Karpas-422 (cell line): ENCODE data around the gene WDR64. TPM values are rescaled to one million over a fixed set of nuclear protein-coding genes. Genes with fewer than 3 reads are reported as not detected.

Experiments used
- DNase-seq: peaks from one replicate; pipeline ENCODE4 v3.0.0-alpha.2; 2015
- H2AFZ ChIP-seq: fragments of 200-600 bp; sonication (generic); 2 replicates; pipeline ENCODE4 v1.6.1; 2014; ENCODE audit warnings: antibody characterized with exemption, low read length, mixed read lengths
- H3K27ac ChIP-seq: fragments of 200-600 bp; sonication (generic); 2 replicates; pipeline ENCODE4 v1.5.1; 2014; ENCODE audit warnings: mild to moderate bottlenecking, low read length, moderate library complexity
- H3K27me3 ChIP-seq: fragments of 200-600 bp; sonication (generic); 2 replicates; pipeline ENCODE4 v1.6.1; 2014; ENCODE audit warnings: low read length, mixed read lengths
- H3K36me3 ChIP-seq: fragments of 200-600 bp; sonication (generic); 2 replicates; pipeline ENCODE4 v1.6.1; 2014; ENCODE audit warnings: low read length, mixed read lengths; ENCODE audit not compliant: insufficient read depth
- H3K4me1 ChIP-seq: fragments of 200-600 bp; sonication (generic); 2 replicates; pipeline ENCODE4 v1.6.1; 2014; ENCODE audit warnings: mild to moderate bottlenecking, low read length, mixed read lengths
- H3K4me2 ChIP-seq: fragments of 200-600 bp; sonication (generic); 2 replicates; pipeline ENCODE4 v1.6.1; 2014; ENCODE audit warnings: low read length, low read depth, mild to moderate bottlenecking; ENCODE audit not compliant: poor library complexity, severe bottlenecking
- H3K4me3 ChIP-seq: fragments of 200-600 bp; sonication (generic); 2 replicates; pipeline ENCODE4 v1.5.1; 2014; ENCODE audit warnings: mild to moderate bottlenecking, antibody characterized with exemption, low read length, mixed read lengths
- H3K79me2 ChIP-seq: fragments of 200-600 bp; sonication (generic); 2 replicates; pipeline ENCODE4 v1.6.1; 2014; ENCODE audit warnings: mild to moderate bottlenecking, low read length, mixed read lengths
- H3K9ac ChIP-seq: fragments of 200-600 bp; sonication (generic); 2 replicates; pipeline ENCODE4 v1.6.0; 2014; ENCODE audit warnings: low read length
- H3K9me2 ChIP-seq: fragments of 200-600 bp; sonication (generic), shearing (Covaris generic); replicated peaks from 2 replicates; pipeline ENCODE4 v1.6.0; 2014; ENCODE audit warnings: mild to moderate bottlenecking, low read length, moderate library complexity; ENCODE audit not compliant: insufficient read depth
- H3K9me3 ChIP-seq: fragments of 300-700, 200-600 bp; sonication (generic); 2 replicates; pipeline ENCODE4 v1.6.1; 2014; ENCODE audit warnings: low read length, mixed read lengths
- H4K20me1 ChIP-seq: fragments of 200-600 bp; sonication (generic); 2 replicates; pipeline ENCODE4 v1.6.1; 2014; ENCODE audit warnings: mild to moderate bottlenecking, antibody characterized with exemption, low read length, low read depth; ENCODE audit not compliant: insufficient read depth
- total RNA-seq: library from RNA; depleted of rRNA; stranded (reverse); fragments of >200 nt; shearing (Covaris generic); gene quantifications from 2 replicates; pipeline ENCODE4 v1.2.3, GENCODE V29; 2014; ENCODE audit warnings: low replicate concordance

The WDR64 gene
- total RNA-seq, 1 experiment from 2014 or later: not detected

- peak overlapping the region; percentile 39; the same call in 1 of the 2 replicates for H2AFZ ChIP-seq
- peak overlapping the region; percentile 46 for H3K4me3 ChIP-seq
- H3K9me2 ChIP-seq: no peaks in the 10 kb centered on the region
- H3K36me3 ChIP-seq: no peaks in the 10 kb centered on the region
- H3K27ac ChIP-seq: peak overlapping the region; percentile 95
- H3K9ac ChIP-seq: peak overlapping the region; percentile 47
- H3K27me3 ChIP-seq: no peaks in the 10 kb centered on the region
- peak; percentile 52 for DNase-seq
- H3K4me1 ChIP-seq: peaks cover 47% of the 10 kb centered on the region
- peak overlapping the region; percentile 76 for H3K4me2 ChIP-seq
- H3K9me3 ChIP-seq: no peaks in the 10 kb centered on the region
- H4K20me1 ChIP-seq: no peaks in the 10 kb centered on the region
- H3K79me2 ChIP-seq: no peaks in the 10 kb centered on the region
These were observed 63.9 kb downstream of the WDR64 start for GRCh38 chr1:241715956-241716355.

- H3K4me1 ChIP-seq: peaks cover 47% of the 10 kb centered on the region
- H4K20me1 ChIP-seq: no peaks in the 10 kb centered on the region
- H3K27ac ChIP-seq: no peak overlapping the region
- H3K9me3 ChIP-seq: no peaks in the 10 kb centered on the region
- no peaks in the 10 kb centered on the region for H3K36me3 ChIP-seq
- DNase-seq: no peak
- H3K79me2 ChIP-seq: no peaks in the 10 kb centered on the region
- peak overlapping the region; percentile 6 for H3K4me2 ChIP-seq
- no peaks in the 10 kb centered on the region for H3K27me3 ChIP-seq
- no peak overlapping the region for H3K9ac ChIP-seq
- H3K9me2 ChIP-seq: no peaks in the 10 kb centered on the region
- H2AFZ ChIP-seq: peak overlapping the region; percentile 7
- H3K4me3 ChIP-seq: no peak overlapping the region
These were observed 65.0 kb downstream of the WDR64 start for GRCh38 chr1:241716915-241717656.

- Histone ChIP-seq H3K4me2 (no peak overlapping the region), H3K9me2 (no peaks in the 10 kb centered on the region), H3K36me3 (no peaks in the 10 kb centered on the region), H3K27me3 (no peaks in the 10 kb centered on the region), H2AFZ (no peak overlapping the region), H3K79me2 (no peaks in the 10 kb centered on the region), H3K9me3 (no peaks in the 10 kb centered on the region), H4K20me1 (no peaks in the 10 kb centered on the region), H3K4me1 (peaks cover 47% of the 10 kb centered on the region), H3K9ac (no peak overlapping the region), H3K4me3 (no peak overlapping the region), H3K27ac (no peak overlapping the region)
- DNase-seq: no peak
These were observed 65.9 kb downstream of the WDR64 start for GRCh38 chr1:241717975-241718374.

GRCh38 chr1:241721011-241721410 lies 68.9 kb downstream of the WDR64 start:
- Histone ChIP-seq H3K9me3 (no peaks in the 10 kb centered on the region), H2AFZ (no peak overlapping the region), H3K4me2 (no peak overlapping the region), H3K36me3 (no peaks in the 10 kb centered on the region), H4K20me1 (no peaks in the 10 kb centered on the region), H3K27me3 (no peaks in the 10 kb centered on the region), H3K9me2 (no peaks in the 10 kb centered on the region), H3K4me1 (peaks cover 21% of the 10 kb centered on the region), H3K27ac (no peak overlapping the region), H3K79me2 (no peaks in the 10 kb centered on the region), H3K4me3 (no peak overlapping the region), H3K9ac (no peak overlapping the region)
- DNase-seq: no peak

- no peaks in the 10 kb centered on the region for H3K9me2 ChIP-seq
- DNase-seq: no peak
- no peaks in the 10 kb centered on the region for H3K27me3 ChIP-seq
- H3K79me2 ChIP-seq: no peaks in the 10 kb centered on the region
- H2AFZ ChIP-seq: no peak overlapping the region
- peaks cover 2% of the 10 kb centered on the region for H3K4me1 ChIP-seq
- H4K20me1 ChIP-seq: no peaks in the 10 kb centered on the region
- H3K4me3 ChIP-seq: no peak overlapping the region
- H3K4me2 ChIP-seq: no peak overlapping the region
- H3K9ac ChIP-seq: no peak overlapping the region
- no peak overlapping the region for H3K27ac ChIP-seq
- H3K9me3 ChIP-seq: no peaks in the 10 kb centered on the region
- H3K36me3 ChIP-seq: no peaks in the 10 kb centered on the region
These were observed 70.9 kb downstream of the WDR64 start for GRCh38 chr1:241722947-241723346.

GRCh38 chr1:241724741-241725356 lies 72.8 kb downstream of the WDR64 start:
- no peak overlapping the region; the same call in 1 of the 2 replicates for H2AFZ ChIP-seq
- H3K36me3 ChIP-seq: no peaks in the 10 kb centered on the region
- no peaks in the 10 kb centered on the region for H3K79me2 ChIP-seq
- no peak overlapping the region for H3K4me2 ChIP-seq
- H3K4me3 ChIP-seq: no peak overlapping the region
- no peaks in the 10 kb centered on the region for H4K20me1 ChIP-seq
- DNase-seq: no peak
- H3K27me3 ChIP-seq: no peaks in the 10 kb centered on the region
- no peak overlapping the region for H3K27ac ChIP-seq
- H3K4me1 ChIP-seq: peaks cover 8% of the 10 kb centered on the region
- H3K9me3 ChIP-seq: no peaks in the 10 kb centered on the region
- H3K9me2 ChIP-seq: no peaks in the 10 kb centered on the region
- no peak overlapping the region for H3K9ac ChIP-seq

- Histone ChIP-seq H3K9me2 (no peaks in the 10 kb centered on the region), H3K4me1 (peaks cover 23% of the 10 kb centered on the region), H3K27me3 (no peaks in the 10 kb centered on the region), H3K9ac (no peak overlapping the region), H2AFZ (no peak overlapping the region), H3K36me3 (no peaks in the 10 kb centered on the region), H3K79me2 (no peaks in the 10 kb centered on the region), H3K4me2 (no peak overlapping the region), H4K20me1 (no peaks in the 10 kb centered on the region), H3K9me3 (no peaks in the 10 kb centered on the region), H3K4me3 (no peak overlapping the region), H3K27ac (no peak overlapping the region)
- no peak for DNase-seq
These were observed 78.0 kb downstream of the WDR64 start for GRCh38 chr1:241730031-241730430.

- Histone ChIP-seq H3K9me3 (no peaks in the 10 kb centered on the region), H3K4me1 (peaks cover 35% of the 10 kb centered on the region), H3K4me2 (peak overlapping the region; percentile 39), H3K9ac (no peak overlapping the region), H3K36me3 (no peaks in the 10 kb centered on the region), H2AFZ (no peak overlapping the region), H3K4me3 (no peak overlapping the region), H4K20me1 (no peaks in the 10 kb centered on the region), H3K79me2 (no peaks in the 10 kb centered on the region), H3K27me3 (no peaks in the 10 kb centered on the region), H3K27ac (no peak overlapping the region), H3K9me2 (no peaks in the 10 kb centered on the region)
- DNase-seq: no peak
These were observed 81.8 kb downstream of the WDR64 start for GRCh38 chr1:241733899-241734298.
